Kidney epithelial cell (primary cell): ENCODE measurements around the gene FBXO33. TPM values are rescaled to one million over a fixed set of nuclear protein-coding genes. Genes with fewer than 3 reads are reported as not detected.

Experiments used
- DNase-seq: peaks from one replicate; pipeline ENCODE4 v3.0.0-alpha.2; 2010; ENCODE audit warnings: low read depth
- H3K27me3 ChIP-seq: 2 replicates; pipeline ENCODE4 v1.6.0; 2011; ENCODE audit warnings: low read length; ENCODE audit not compliant: control insufficient read depth, insufficient read depth
- H3K36me3 ChIP-seq: 2 replicates; pipeline ENCODE4 v1.5.1; 2011; ENCODE audit warnings: low read length; ENCODE audit not compliant: control insufficient read depth, insufficient read depth
- H3K4me3 ChIP-seq: 2 replicates; pipeline ENCODE4 v1.5.1; 2011; ENCODE audit warnings: low read depth, mild to moderate bottlenecking, control low read depth, low read length
- total RNA-seq: library from RNA; depleted of rRNA; stranded (reverse); fragments of >200 nt; gene quantifications from 2 replicates; pipeline ENCODE4 v1.2.3, GENCODE V29; 2015
- TF ChIP-seq, protein P1 (sequence below): IDR thresholded peaks from 2 replicates; pipeline ENCODE4 v1.5.1; 2011; ENCODE audit warnings: mild to moderate bottlenecking, moderate library complexity, low read length, control low read depth, inconsistent platforms; ENCODE audit not compliant: insufficient read depth, poor library complexity, severe bottlenecking

FBXO33 gene
- total RNA-seq, 1 donor from 2014 or later: 13.7 TPM

- Histone ChIP-seq H3K36me3 (no peaks in the 10 kb centered on the region), H3K4me3 (no peak overlapping the region), H3K27me3 (no peaks in the 10 kb centered on the region)
- TF ChIP-seq, protein P1, sequence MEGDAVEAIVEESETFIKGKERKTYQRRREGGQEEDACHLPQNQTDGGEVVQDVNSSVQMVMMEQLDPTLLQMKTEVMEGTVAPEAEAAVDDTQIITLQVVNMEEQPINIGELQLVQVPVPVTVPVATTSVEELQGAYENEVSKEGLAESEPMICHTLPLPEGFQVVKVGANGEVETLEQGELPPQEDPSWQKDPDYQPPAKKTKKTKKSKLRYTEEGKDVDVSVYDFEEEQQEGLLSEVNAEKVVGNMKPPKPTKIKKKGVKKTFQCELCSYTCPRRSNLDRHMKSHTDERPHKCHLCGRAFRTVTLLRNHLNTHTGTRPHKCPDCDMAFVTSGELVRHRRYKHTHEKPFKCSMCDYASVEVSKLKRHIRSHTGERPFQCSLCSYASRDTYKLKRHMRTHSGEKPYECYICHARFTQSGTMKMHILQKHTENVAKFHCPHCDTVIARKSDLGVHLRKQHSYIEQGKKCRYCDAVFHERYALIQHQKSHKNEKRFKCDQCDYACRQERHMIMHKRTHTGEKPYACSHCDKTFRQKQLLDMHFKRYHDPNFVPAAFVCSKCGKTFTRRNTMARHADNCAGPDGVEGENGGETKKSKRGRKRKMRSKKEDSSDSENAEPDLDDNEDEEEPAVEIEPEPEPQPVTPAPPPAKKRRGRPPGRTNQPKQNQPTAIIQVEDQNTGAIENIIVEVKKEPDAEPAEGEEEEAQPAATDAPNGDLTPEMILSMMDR: no peak
- no peak for DNase-seq
Measured at GRCh38 chr14:39393289-39393688, 38.9 kb downstream of the FBXO33 start.

GRCh38 chr14:39384177-39384576 is 48.1 kb downstream of the FBXO33 start:
- TF ChIP-seq, protein P1: no peak
- no peak overlapping the region for H3K4me3 ChIP-seq
- DNase-seq: no peak
- no peaks in the 10 kb centered on the region for H3K27me3 ChIP-seq
- H3K36me3 ChIP-seq: no peaks in the 10 kb centered on the region

DNA sequence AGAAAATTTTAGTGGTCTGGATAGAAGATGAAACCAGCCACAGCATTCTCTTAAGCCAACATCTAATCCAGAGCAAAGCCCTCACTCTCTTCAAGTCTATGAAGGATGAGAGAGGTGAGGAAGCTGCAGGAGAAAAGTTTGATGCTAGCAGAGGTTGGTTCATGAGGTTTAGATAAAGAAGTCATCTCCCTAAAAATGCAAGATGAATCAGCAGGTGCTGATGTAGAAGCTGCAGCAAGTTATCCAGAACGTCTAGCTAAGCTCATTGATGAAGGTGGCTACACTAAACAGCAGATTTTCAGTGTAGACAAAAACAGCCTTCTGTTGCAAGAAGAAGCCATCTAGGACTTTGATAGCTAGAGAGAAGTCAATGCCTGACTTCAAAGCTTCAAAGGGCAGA is 48.5 kb downstream of the FBXO33 start:
- TF ChIP-seq, protein P1: no peak
- no peaks in the 10 kb centered on the region for H3K36me3 ChIP-seq
- no peaks in the 10 kb centered on the region for H3K27me3 ChIP-seq
- no peak overlapping the region for H3K4me3 ChIP-seq
- no peak for DNase-seq

- DNase-seq: no peak
- Histone ChIP-seq H3K4me3 (no peak overlapping the region), H3K27me3 (no peaks in the 10 kb centered on the region), H3K36me3 (no peaks in the 10 kb centered on the region)
- TF ChIP-seq, protein P1: no peak
Measured at GRCh38 chr14:39383026-39383660, 49.1 kb downstream of the FBXO33 start.

DNA sequence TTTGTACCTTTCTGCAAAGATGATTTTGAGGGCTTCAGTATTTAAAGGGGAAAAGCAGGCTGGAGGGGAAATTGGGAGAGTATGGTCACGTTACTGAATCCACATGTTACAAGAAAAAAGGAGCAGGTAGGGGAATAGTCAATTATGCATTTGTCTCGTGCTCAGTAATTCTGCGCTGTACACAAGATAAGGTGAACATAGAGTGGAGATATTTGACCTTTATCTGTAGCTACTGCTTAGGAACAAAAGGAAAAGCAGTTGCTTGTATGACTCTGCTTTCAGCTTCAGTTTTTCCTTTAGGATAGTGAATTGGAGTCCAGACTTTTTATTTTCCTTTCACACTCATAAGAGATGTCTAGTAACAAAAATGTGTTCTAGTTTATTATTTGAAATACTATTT is 49.8 kb downstream of the FBXO33 start:
- H3K36me3 ChIP-seq: no peaks in the 10 kb centered on the region
- TF ChIP-seq, protein P1: no peak
- DNase-seq: no peak
- no peak overlapping the region for H3K4me3 ChIP-seq
- no peaks in the 10 kb centered on the region for H3K27me3 ChIP-seq

- TF ChIP-seq, protein P1: no peak
- DNase-seq: no peak
- Histone ChIP-seq H3K27me3 (no peaks in the 10 kb centered on the region), H3K36me3 (no peaks in the 10 kb centered on the region), H3K4me3 (no peak overlapping the region)
Measured at GRCh38 chr14:39381366-39381765, 50.9 kb downstream of the FBXO33 start.
